Measurements from ENCODE around the gene C1orf198. TPM values are rescaled to one million over a fixed set of nuclear protein-coding genes. Genes with fewer than 3 reads are reported as not detected.

Gene C1orf198
- total and polyA plus RNA-seq, 4 donors, result 51.1 to 96.1 (median 77.9) TPM

GRCh38 chr1:230907472-230908205 lies 39.3 kb upstream of the C1orf198 start:
- Histone ChIP-seq H3K27me3 (ENCODE audit: control insufficient read depth, insufficient read depth, low read length) (no peaks in the 10 kb centered on the region), H3K9me3 (ENCODE audit: control insufficient read depth, insufficient read depth, low read length) (no peaks in the 10 kb centered on the region), H3K4me1 (ENCODE audit: control insufficient read depth, insufficient read depth, low read length) (peaks cover 10% of the 10 kb centered on the region), H3K27ac (ENCODE audit: low read depth, low read length) (no peak overlapping the region), H3K36me3 (ENCODE audit: control insufficient read depth, insufficient read depth, low read length) (peaks cover 20% of the 10 kb centered on the region), H3K4me3 (ENCODE audit: low read depth, low read length) (no peak overlapping the region)
- WGBS (ENCODE audit: insufficient coverage), result 66% methylated on average over 2 of the region's 4 CpGs
- no peak for DNase-seq (ENCODE audit: low read depth in 4 of 6, low spot score in 6 of 6)

- Histone ChIP-seq H3K4me1 (ENCODE audit: control insufficient read depth, insufficient read depth, low read length) (peaks cover 10% of the 10 kb centered on the region), H3K27me3 (ENCODE audit: control insufficient read depth, insufficient read depth, low read length) (no peaks in the 10 kb centered on the region), H3K36me3 (ENCODE audit: control insufficient read depth, insufficient read depth, low read length) (peaks cover 24% of the 10 kb centered on the region), H3K27ac (ENCODE audit: low read depth, low read length) (no peak overlapping the region), H3K9me3 (ENCODE audit: control insufficient read depth, insufficient read depth, low read length) (no peaks in the 10 kb centered on the region), H3K4me3 (ENCODE audit: low read depth, low read length) (no peak overlapping the region)
- no peak for DNase-seq (ENCODE audit: low read depth in 4 of 6, low spot score in 6 of 6)
- WGBS (ENCODE audit: insufficient coverage), result no CpG with 5 or more reads among the region's 2 CpGs
Measured at GRCh38 chr1:230906226-230906625, 37.9 kb upstream of the C1orf198 start.

GRCh38 chr1:230905733-230906132 lies 37.4 kb upstream of the C1orf198 start:
- H3K9me3 ChIP-seq (ENCODE audit: control insufficient read depth, insufficient read depth, low read length), result no peaks in the 10 kb centered on the region
- peak overlapping the region; percentile 8 for H3K27ac ChIP-seq (ENCODE audit: low read depth, low read length)
- H3K27me3 ChIP-seq (ENCODE audit: control insufficient read depth, insufficient read depth, low read length), result no peaks in the 10 kb centered on the region
- 53% methylated on average over 5 of the region's 5 CpGs for WGBS (ENCODE audit: insufficient coverage)
- DNase-seq (ENCODE audit: low read depth in 4 of 6, low spot score in 6 of 6), result no peak
- H3K4me3 ChIP-seq (ENCODE audit: low read depth, low read length), result no peak overlapping the region
- H3K36me3 ChIP-seq (ENCODE audit: control insufficient read depth, insufficient read depth, low read length), result peaks cover 24% of the 10 kb centered on the region
- peaks cover 10% of the 10 kb centered on the region for H3K4me1 ChIP-seq (ENCODE audit: control insufficient read depth, insufficient read depth, low read length)

- peaks cover 8% of the 10 kb centered on the region for H3K36me3 ChIP-seq (ENCODE audit: control insufficient read depth, insufficient read depth, low read length)
- no peak for DNase-seq (ENCODE audit: low read depth in 4 of 6, low spot score in 6 of 6)
- no peaks in the 10 kb centered on the region for H3K9me3 ChIP-seq (ENCODE audit: control insufficient read depth, insufficient read depth, low read length)
- H3K4me3 ChIP-seq (ENCODE audit: low read depth, low read length), result no peak overlapping the region
- no peaks in the 10 kb centered on the region for H3K4me1 ChIP-seq (ENCODE audit: control insufficient read depth, insufficient read depth, low read length)
- H3K27me3 ChIP-seq (ENCODE audit: control insufficient read depth, insufficient read depth, low read length), result no peaks in the 10 kb centered on the region
- 94% methylated on average over 19 of the region's 22 CpGs for WGBS (ENCODE audit: insufficient coverage)
- H3K27ac ChIP-seq (ENCODE audit: low read depth, low read length), result no peak overlapping the region
Measured at GRCh38 chr1:230902349-230902923, 34.1 kb upstream of the C1orf198 start.

GRCh38 chr1:230901671-230902070 lies 33.4 kb upstream of the C1orf198 start:
- Histone ChIP-seq H3K27ac (ENCODE audit: low read depth, low read length) (no peak overlapping the region), H3K36me3 (ENCODE audit: control insufficient read depth, insufficient read depth, low read length) (peaks cover 8% of the 10 kb centered on the region), H3K4me1 (ENCODE audit: control insufficient read depth, insufficient read depth, low read length) (no peaks in the 10 kb centered on the region)

GRCh38 chr1:230900984-230901383 lies 32.7 kb upstream of the C1orf198 start:
- H3K36me3 ChIP-seq (ENCODE audit: control insufficient read depth, insufficient read depth, low read length), result peaks cover 8% of the 10 kb centered on the region
- H3K9me3 ChIP-seq (ENCODE audit: control insufficient read depth, insufficient read depth, low read length), result no peaks in the 10 kb centered on the region
- no peak for DNase-seq (ENCODE audit: low read depth in 4 of 6, low spot score in 6 of 6)
- H3K4me3 ChIP-seq (ENCODE audit: low read depth, low read length), result no peak overlapping the region
- H3K4me1 ChIP-seq (ENCODE audit: control insufficient read depth, insufficient read depth, low read length), result no peaks in the 10 kb centered on the region
- H3K27me3 ChIP-seq (ENCODE audit: control insufficient read depth, insufficient read depth, low read length), result no peaks in the 10 kb centered on the region
- H3K27ac ChIP-seq (ENCODE audit: low read depth, low read length), result no peak overlapping the region
- 92% methylated on average over 6 of the region's 6 CpGs for WGBS (ENCODE audit: insufficient coverage)

More at GRCh38 chr1:230901671-230902070, 33.4 kb upstream of the C1orf198 start:
- no peak overlapping the region for H3K4me3 ChIP-seq (ENCODE audit: low read depth, low read length)
- WGBS (ENCODE audit: insufficient coverage), result 55% methylated on average over 2 of the region's 6 CpGs
- no peaks in the 10 kb centered on the region for H3K27me3 ChIP-seq (ENCODE audit: control insufficient read depth, insufficient read depth, low read length)
- no peaks in the 10 kb centered on the region for H3K9me3 ChIP-seq (ENCODE audit: control insufficient read depth, insufficient read depth, low read length)
- peak in 1 of 6 donors; percentile 27 for DNase-seq (ENCODE audit: low read depth in 4 of 6, low spot score in 6 of 6)

GRCh38 chr1:230899841-230900251 lies 31.5 kb upstream of the C1orf198 start:
- Histone ChIP-seq H3K27me3 (ENCODE audit: control insufficient read depth, insufficient read depth, low read length) (no peaks in the 10 kb centered on the region), H3K4me3 (ENCODE audit: low read depth, low read length) (no peak overlapping the region), H3K4me1 (ENCODE audit: control insufficient read depth, insufficient read depth, low read length) (no peaks in the 10 kb centered on the region), H3K36me3 (ENCODE audit: control insufficient read depth, insufficient read depth, low read length) (peaks cover 6% of the 10 kb centered on the region), H3K9me3 (ENCODE audit: control insufficient read depth, insufficient read depth, low read length) (no peaks in the 10 kb centered on the region), H3K27ac (ENCODE audit: low read depth, low read length) (no peak overlapping the region)
- no peak for DNase-seq (ENCODE audit: low read depth in 4 of 6, low spot score in 6 of 6)
- WGBS (ENCODE audit: insufficient coverage), result 60% methylated on average over 1 of the region's 5 CpGs

- 87% methylated on average over 7 of the region's 8 CpGs for WGBS (ENCODE audit: insufficient coverage)
- no peak overlapping the region for H3K27ac ChIP-seq (ENCODE audit: low read depth, low read length)
- no peak for DNase-seq (ENCODE audit: low read depth in 4 of 6, low spot score in 6 of 6)
- peaks cover 4% of the 10 kb centered on the region for H3K36me3 ChIP-seq (ENCODE audit: control insufficient read depth, insufficient read depth, low read length)
- no peaks in the 10 kb centered on the region for H3K4me1 ChIP-seq (ENCODE audit: control insufficient read depth, insufficient read depth, low read length)
- H3K9me3 ChIP-seq (ENCODE audit: control insufficient read depth, insufficient read depth, low read length), result no peaks in the 10 kb centered on the region
- H3K27me3 ChIP-seq (ENCODE audit: control insufficient read depth, insufficient read depth, low read length), result no peaks in the 10 kb centered on the region
- H3K4me3 ChIP-seq (ENCODE audit: low read depth, low read length), result no peak overlapping the region
Measured at GRCh38 chr1:230898748-230899147, 30.4 kb upstream of the C1orf198 start.

- Histone ChIP-seq H3K4me1 (ENCODE audit: control insufficient read depth, insufficient read depth, low read length) (no peaks in the 10 kb centered on the region), H3K36me3 (ENCODE audit: control insufficient read depth, insufficient read depth, low read length) (peaks cover 4% of the 10 kb centered on the region), H3K9me3 (ENCODE audit: control insufficient read depth, insufficient read depth, low read length) (no peaks in the 10 kb centered on the region), H3K27me3 (ENCODE audit: control insufficient read depth, insufficient read depth, low read length) (no peaks in the 10 kb centered on the region), H3K4me3 (ENCODE audit: low read depth, low read length) (no peak overlapping the region), H3K27ac (ENCODE audit: low read depth, low read length) (no peak overlapping the region)
- WGBS (ENCODE audit: insufficient coverage), result 60% methylated on average over 1 of the region's 4 CpGs
- DNase-seq (ENCODE audit: low read depth in 4 of 6, low spot score in 6 of 6), result no peak
Measured at GRCh38 chr1:230898144-230898543, 29.8 kb upstream of the C1orf198 start.

GRCh38 chr1:230896779-230897178 lies 28.5 kb upstream of the C1orf198 start:
- H3K9me3 ChIP-seq (ENCODE audit: control insufficient read depth, insufficient read depth, low read length), result no peaks in the 10 kb centered on the region
- WGBS (ENCODE audit: insufficient coverage), result 80% methylated on average over 1 of the region's 1 CpG
- H3K4me1 ChIP-seq (ENCODE audit: control insufficient read depth, insufficient read depth, low read length), result no peaks in the 10 kb centered on the region
- no peaks in the 10 kb centered on the region for H3K36me3 ChIP-seq (ENCODE audit: control insufficient read depth, insufficient read depth, low read length)
- H3K4me3 ChIP-seq (ENCODE audit: low read depth, low read length), result no peak overlapping the region
- DNase-seq (ENCODE audit: low read depth in 4 of 6, low spot score in 6 of 6), result peak in 1 of 6 donors; percentile 47
- no peaks in the 10 kb centered on the region for H3K27me3 ChIP-seq (ENCODE audit: control insufficient read depth, insufficient read depth, low read length)
- H3K27ac ChIP-seq (ENCODE audit: low read depth, low read length), result no peak overlapping the region
